Right cardiac atrium (tissue), 5 donors: ENCODE measurements around the gene BCKDK. TPM values are rescaled to one million over a fixed set of nuclear protein-coding genes. Genes with fewer than 3 reads are reported as not detected.
"Not testable (repeated sequence)": the region's sequence is repeated elsewhere in the genome, so short reads cannot be mapped to it uniquely, and the experiment has no call there.

Experiments used
- ATAC-seq, 2 donors: fragments of 200-7000 bp; cut with Tn5 transposase; one replicate each; pipeline versions ENCODE4 v1.8.0 to v1.9.1; 2020; ENCODE audit warnings: moderate library complexity in 2 of 2, mild to moderate bottlenecking in 1 of 2
- DNase-seq, 3 donors: peaks; one replicate each; pipeline ENCODE4 v3.0.0-alpha.2; 2020
- H3K27ac ChIP-seq: one replicate; pipeline ENCODE4 v1.5.1; 2013; ENCODE audit warnings: mild to moderate bottlenecking, low read length, control low read depth, moderate library complexity
- H3K27me3 ChIP-seq: one replicate; pipeline ENCODE4 v1.6.1; 2013; ENCODE audit not compliant: control insufficient read depth, insufficient read depth
- H3K4me1 ChIP-seq: one replicate; pipeline ENCODE4 v1.6.1; 2013; ENCODE audit warnings: low read length; ENCODE audit not compliant: control insufficient read depth, insufficient read depth
- H3K4me3 ChIP-seq: one replicate; pipeline ENCODE4 v1.5.1; 2013; ENCODE audit warnings: low read length, control low read depth
- H3K9me3 ChIP-seq: one replicate; pipeline ENCODE4 v1.6.1; 2013; ENCODE audit warnings: low read length; ENCODE audit not compliant: control insufficient read depth
- WGBS: extraction: QIAGEN DNeasy Blood & Tissue Kit; methylation state at CpG from one replicate; pipeline ENCODE4 v1.1.7; 2013; 5-methylcytosine and 5-hydroxymethylcytosine counted together
- intact Hi-C, 4 donors: fragments of 100-400 bp; cut with DNase I; formaldehyde crosslinking; loops; one replicate each; pipeline versions ENCODE4 v1.11.0 to v1.14.0; 2022 to 2023
- polyA plus RNA-seq: library from polyadenylated mRNA; stranded (reverse); fragments of 200-250 nt; gene quantifications from one replicate; pipeline ENCODE4 v1.2.3, GENCODE V29; 2013
- total RNA-seq, 4 donors: library from RNA; stranded (reverse); fragmentation: NEBNext Ultra II Directional; extraction: Animal tissue kit (Norgen Biotek cat#: 25700); gene quantifications; one replicate each; pipeline ENCODE4 v1.2.1, GENCODE V29; 2021
- donor health status: healthy with polysubstance abuse.
- donor health status: DM: no; HTN: yes; CAD: no.
- donor health status: DM: no; HTN: no; CAD: no.
- donor health status: DM: no; HTN: yes; CAD: no; lungs with severe emphysema.
- donor health status: DM: yes; HTN: yes; CAD: no.

BCKDK gene
- total and polyA plus RNA-seq, 5 donors = 42.2 to 50.8 (median 46.3) TPM

DNA sequence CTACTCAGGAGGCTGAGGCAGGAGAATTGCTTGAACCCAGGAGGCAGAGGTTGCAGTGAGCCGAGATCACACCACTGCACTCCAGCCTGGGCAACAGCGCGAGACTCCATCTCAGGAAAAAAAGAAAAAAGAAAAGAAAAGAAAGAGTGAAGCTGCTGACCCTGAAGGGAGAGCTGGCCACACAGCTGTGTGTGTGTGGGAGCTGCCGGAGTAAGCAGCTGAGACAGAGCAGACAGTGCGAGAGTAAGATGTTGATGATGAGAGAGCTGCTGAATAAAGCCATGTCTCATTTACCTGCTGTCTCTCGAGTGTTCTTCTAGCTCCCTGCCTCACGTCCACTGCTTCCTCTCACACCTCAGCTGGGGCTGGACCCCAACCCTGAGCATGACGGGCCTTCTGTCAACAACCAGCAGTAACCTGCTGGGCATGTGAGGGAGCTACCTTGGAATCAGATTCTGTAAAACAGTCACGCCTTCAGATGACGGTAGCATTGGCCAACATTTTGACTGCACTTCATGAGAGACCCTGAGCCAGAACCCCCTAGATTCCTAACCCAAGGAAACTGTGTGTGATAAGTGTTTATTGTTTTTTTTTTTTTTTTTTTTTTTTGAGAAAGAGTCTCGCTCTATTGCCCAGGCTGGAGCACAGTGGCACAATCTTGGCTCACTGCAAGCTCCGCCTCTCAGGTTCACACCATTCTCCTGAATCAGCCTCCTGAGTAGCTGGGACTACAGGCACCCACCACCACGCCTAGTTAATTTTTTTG, 7.1 kb upstream of the BCKDK start:
- peak in 1 of 3 donors; percentile 21 for DNase-seq
- H3K9me3 ChIP-seq, H3K4me3 ChIP-seq, H3K4me1 ChIP-seq, ATAC-seq, H3K27me3 ChIP-seq, H3K27ac ChIP-seq, intact Hi-C loops: not testable (repeated sequence)
- 72% methylated on average over 13 of the region's 13 CpGs for WGBS

DNA sequence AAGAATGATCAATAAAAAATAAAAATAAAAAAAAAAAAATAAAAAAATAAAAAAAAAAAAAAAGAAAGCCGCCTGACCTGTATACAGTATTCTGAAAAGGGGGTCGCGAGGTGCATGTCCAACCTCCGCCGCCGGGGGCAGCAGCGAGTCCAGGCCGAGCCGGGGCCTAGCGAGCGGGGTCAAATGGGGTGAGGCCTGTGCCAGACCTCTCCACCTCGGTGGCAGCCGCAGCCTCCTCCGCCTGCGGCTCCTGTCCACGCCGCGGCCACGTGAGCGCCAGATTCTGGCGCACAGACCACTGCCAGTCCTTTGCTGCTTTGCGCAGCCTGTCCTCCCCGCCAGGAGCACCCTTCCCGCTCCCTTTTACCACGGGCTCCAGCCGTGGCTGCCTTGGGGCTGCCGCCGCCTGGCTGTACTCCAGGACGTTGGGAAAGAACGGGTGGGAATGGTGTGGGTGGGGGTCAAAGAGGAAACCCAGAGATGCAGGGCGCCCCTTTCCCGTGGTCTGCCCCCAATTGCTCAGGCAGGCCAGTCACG, 2.4 kb upstream of the BCKDK start:
- intact Hi-C loops = no loop called here
- no peaks in the 10 kb centered on the region for H3K27me3 ChIP-seq
- DNase-seq (peak; percentile 88 to 96 (median 96)), ATAC-seq (peak; percentile 82 to 83)
- H3K27ac ChIP-seq = peak overlapping the region; percentile 71
- 15% methylated on average over 33 of the region's 33 CpGs for WGBS
- H3K4me3 ChIP-seq = no peak overlapping the region
- H3K9me3 ChIP-seq = no peaks in the 10 kb centered on the region
- peaks cover 2% of the 10 kb centered on the region for H3K4me1 ChIP-seq

DNA sequence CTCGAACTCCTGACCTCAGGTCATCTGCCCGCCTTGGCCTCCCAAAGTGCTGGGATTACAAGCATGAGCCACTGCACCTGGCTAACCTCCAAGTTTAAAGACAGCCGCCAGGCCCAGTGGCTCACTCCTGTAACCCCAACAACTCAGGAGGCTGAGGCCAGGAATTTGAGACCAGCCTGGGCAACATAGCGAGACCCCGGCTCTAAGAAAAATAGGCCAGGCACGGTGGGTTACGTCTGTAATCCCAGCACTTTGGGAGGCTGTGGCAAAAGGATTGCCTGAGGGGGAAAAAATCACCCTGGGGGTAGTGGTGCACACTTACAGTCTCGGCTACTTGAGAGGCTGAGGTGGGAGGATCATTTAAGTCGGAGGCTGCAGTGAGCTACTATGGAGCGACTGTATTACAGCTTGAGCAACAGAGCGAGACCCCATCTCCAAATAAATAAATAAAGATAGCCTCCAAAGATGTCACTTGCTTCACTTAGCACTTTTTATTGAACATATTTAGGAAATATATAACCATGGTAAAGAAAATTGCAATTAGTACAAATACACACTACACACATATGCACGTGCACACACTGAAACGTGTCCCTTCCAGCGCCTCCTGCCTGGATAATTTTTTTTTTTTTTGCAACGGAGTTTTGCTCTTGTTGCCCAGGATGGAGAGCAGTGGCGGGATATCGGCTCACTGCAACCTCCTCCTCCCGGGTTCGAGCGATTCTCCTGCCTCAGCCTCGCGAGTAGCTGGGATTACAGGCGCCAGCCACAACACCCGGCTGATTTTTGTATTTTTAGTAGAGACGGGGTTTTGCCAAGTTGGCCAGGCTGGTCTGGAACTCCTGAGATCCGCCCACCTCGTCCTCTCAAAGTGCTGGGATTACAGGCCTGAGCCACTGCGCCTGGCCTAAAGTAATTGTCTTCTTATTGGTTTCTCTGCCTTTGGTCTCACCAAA, 1.4 kb upstream of the BCKDK start:
- no peak overlapping the region for H3K27ac ChIP-seq
- H3K4me3 ChIP-seq = no peak overlapping the region
- WGBS = 93% methylated on average over 28 of the region's 28 CpGs
- no peaks in the 10 kb centered on the region for H3K27me3 ChIP-seq
- DNase-seq = peak in 1 of 3 donors; percentile 40
- no peak for ATAC-seq
- H3K4me1 ChIP-seq = peaks cover 2% of the 10 kb centered on the region
- H3K9me3 ChIP-seq = no peaks in the 10 kb centered on the region
- intact Hi-C loops = no loop called here

- DNase-seq (peak in 2 of 3 donors; percentile 12 to 22), ATAC-seq (no peak)
- no peak overlapping the region for H3K4me3 ChIP-seq
- intact Hi-C loops = no loop called here
- no peak overlapping the region for H3K27ac ChIP-seq
- H3K9me3 ChIP-seq = no peaks in the 10 kb centered on the region
- WGBS = 94% methylated on average over 6 of the region's 6 CpGs
- peaks cover 2% of the 10 kb centered on the region for H3K4me1 ChIP-seq
- H3K27me3 ChIP-seq = no peaks in the 10 kb centered on the region
Measured at GRCh38 chr16:31107465-31107867, 720 bp upstream of the BCKDK start.

- peak in 1 of 3 donors; percentile 54 for DNase-seq
- H3K4me3 ChIP-seq = peak overlapping the region; percentile 74
- no peaks in the 10 kb centered on the region for H3K27me3 ChIP-seq
- no peaks in the 10 kb centered on the region for H3K9me3 ChIP-seq
- WGBS = 37% methylated on average over 57 of the region's 57 CpGs
- peaks cover 7% of the 10 kb centered on the region for H3K4me1 ChIP-seq
- intact Hi-C loops = no loop called here
- ATAC-seq = peak in 1 of 2 donors; percentile 5
- peak overlapping the region; percentile 85 for H3K27ac ChIP-seq
Measured at GRCh38 chr16:31108794-31109558, 790 bp downstream of the BCKDK start.

DNA sequence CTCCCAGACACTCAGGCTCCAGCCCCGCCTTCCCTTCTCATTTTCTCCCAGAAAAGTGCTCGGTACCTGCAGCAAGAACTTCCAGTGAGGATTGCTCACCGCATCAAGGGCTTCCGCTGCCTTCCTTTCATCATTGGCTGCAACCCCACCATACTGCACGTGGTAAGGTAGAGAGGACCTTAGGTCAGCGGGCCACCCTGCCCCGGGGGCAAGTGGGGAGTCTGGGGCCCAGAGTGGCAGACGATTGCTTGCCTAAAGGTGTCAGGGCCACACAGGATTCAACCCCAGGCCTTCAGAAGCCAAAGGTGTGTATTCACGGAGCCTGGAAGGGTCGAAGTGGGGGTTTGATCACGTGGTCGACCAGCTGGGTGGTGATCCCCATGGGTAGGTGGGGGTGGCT, 1.4 kb downstream of the BCKDK start:
- no peak for ATAC-seq
- no peak overlapping the region for H3K27ac ChIP-seq
- H3K4me1 ChIP-seq = peaks cover 7% of the 10 kb centered on the region
- peak in 1 of 3 donors; percentile 55 for DNase-seq
- H3K27me3 ChIP-seq = no peaks in the 10 kb centered on the region
- H3K4me3 ChIP-seq = no peak overlapping the region
- intact Hi-C loops = no loop called here
- no peaks in the 10 kb centered on the region for H3K9me3 ChIP-seq
- WGBS = 92% methylated on average over 12 of the region's 12 CpGs

DNA sequence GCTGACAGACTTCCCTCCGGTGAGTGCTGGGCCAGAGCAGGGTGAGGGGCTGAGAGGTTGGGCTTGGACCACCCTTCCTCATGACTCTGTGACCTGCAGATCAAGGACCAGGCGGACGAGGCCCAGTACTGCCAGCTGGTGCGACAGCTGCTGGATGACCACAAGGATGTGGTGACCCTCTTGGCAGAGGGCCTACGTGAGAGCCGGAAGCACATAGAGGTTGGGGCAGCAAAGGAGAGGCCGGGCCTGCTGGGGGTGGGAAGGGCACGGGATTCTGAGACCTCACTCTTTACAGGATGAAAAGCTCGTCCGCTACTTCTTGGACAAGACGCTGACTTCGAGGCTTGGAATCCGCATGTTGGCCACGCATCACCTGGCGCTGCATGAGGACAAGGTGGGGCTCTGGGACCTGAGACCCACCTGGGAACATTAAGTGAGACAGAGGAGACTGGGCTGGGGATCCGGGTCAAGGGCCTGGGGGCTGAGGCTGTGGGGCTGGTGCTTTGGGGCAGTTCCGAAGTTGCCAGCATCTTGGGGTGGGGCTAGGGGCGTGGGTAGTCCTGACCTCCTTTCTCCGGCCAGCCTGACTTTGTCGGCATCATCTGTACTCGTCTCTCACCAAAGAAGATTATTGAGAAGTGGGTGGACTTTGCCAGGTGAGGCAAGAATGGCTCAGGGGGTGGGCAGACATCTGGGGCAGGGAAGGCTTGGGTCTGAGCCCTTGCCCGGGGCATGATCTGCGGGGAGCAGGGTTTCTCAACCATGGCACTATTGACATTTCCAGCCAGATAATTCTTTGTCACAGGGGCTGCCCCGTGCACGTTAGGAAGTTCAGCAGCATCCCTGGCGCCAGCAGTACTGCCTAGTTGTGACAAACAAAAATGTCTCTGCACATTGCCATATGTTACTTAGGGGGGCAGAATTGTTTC, 2.2 kb downstream of the BCKDK start:
- ATAC-seq (no peak), DNase-seq (peak in 2 of 3 donors; percentile 50 to 60)
- Histone ChIP-seq H3K27ac (no peak overlapping the region), H3K9me3 (no peaks in the 10 kb centered on the region), H3K4me3 (no peak overlapping the region), H3K27me3 (no peaks in the 10 kb centered on the region), H3K4me1 (peaks cover 7% of the 10 kb centered on the region)
- 88% methylated on average over 26 of the region's 26 CpGs for WGBS
- intact Hi-C loops = no loop called here

GRCh38 chr16:31111881-31112466, 3.8 kb downstream of the BCKDK start:
- 92% methylated on average over 23 of the region's 23 CpGs for WGBS
- no peak for ATAC-seq
- Histone ChIP-seq H3K4me3 (no peak overlapping the region), H3K27ac (no peak overlapping the region), H3K9me3 (no peaks in the 10 kb centered on the region), H3K4me1 (peaks cover 7% of the 10 kb centered on the region), H3K27me3 (no peaks in the 10 kb centered on the region)
- intact Hi-C loops = no loop called here
- peak in 2 of 3 donors; percentile 49 to 60 for DNase-seq

- H3K4me1 ChIP-seq = peaks cover 7% of the 10 kb centered on the region
- H3K4me3 ChIP-seq = no peak overlapping the region
- ATAC-seq = no peak
- no peaks in the 10 kb centered on the region for H3K27me3 ChIP-seq
- H3K27ac ChIP-seq = peak overlapping the region; percentile 76
- H3K9me3 ChIP-seq = no peaks in the 10 kb centered on the region
- DNase-seq = no peak
- intact Hi-C loops = no loop called here
- 75% methylated on average over 2 of the region's 2 CpGs for WGBS
Measured at GRCh38 chr16:31112711-31113110, 4.5 kb downstream of the BCKDK start.
